Endothelial cell of umbilical vein (primary cell): Measurements from ENCODE around the gene TGFBR3. TPM values are rescaled to one million over a fixed set of nuclear protein-coding genes. Genes with fewer than 3 reads are reported as not detected.

Source experiments
- BruUV-seq: library from RNA; stranded (reverse); fragments of 400-500 nt; replicated peaks from 2 replicates; lab custom pipeline; 2021; lab: Mats Ljungman, UMichigan
- CTCF ChIA-PET: fragments of 300-600, 350-600 bp; sonication (Branson Sonifier 250); formaldehyde crosslinking; loops from one replicate; lab custom pipeline; 2021; ENCODE audit warnings: antibody characterized with exemption, inconsistent platforms; lab: Charles Lee
- POLR2A ChIA-PET: fragments of 300-600, 350-600 bp; sonication (Branson Sonifier 250); formaldehyde crosslinking; loops from one replicate; lab custom pipeline; 2021; ENCODE audit warnings: antibody characterized with exemption, inconsistent platforms; lab: Charles Lee
- DNase-seq: peaks from one replicate; pipeline ENCODE4 v3.0.0-alpha.2; 2011; ENCODE audit warnings: low read depth, low spot score
- FAIRE-seq: peaks from 2 replicates; lab custom pipeline; 2011; peaks lifted over from hg19 to GRCh38; lab: Jason Lieb, UNC
- H2AFZ ChIP-seq: 2 replicates; pipeline ENCODE4 v1.6.0; 2012; ENCODE audit warnings: low read depth, low read length, control low read depth, inconsistent platforms
- H3K27ac ChIP-seq: 2 replicates; pipeline ENCODE4 v1.5.1; 2011; ENCODE audit warnings: low read depth, mild to moderate bottlenecking, control low read depth, low read length, moderate library complexity; ENCODE audit not compliant: insufficient read depth
- H3K27me3 ChIP-seq, 2 experiments: 2 replicates each; pipeline versions ENCODE4 v1.6.0 to v1.6.1; 2011; ENCODE audit warnings: low read length in 2 of 2, mixed read lengths in 1 of 2; ENCODE audit not compliant: control insufficient read depth in 2 of 2, insufficient read depth in 2 of 2
- H3K36me3 ChIP-seq, 2 experiments: 2 replicates in 1 of 2; 3 replicates in 1 of 2; pipeline ENCODE4 v1.5.1; 2011; ENCODE audit warnings: low read length in 2 of 2, mild to moderate bottlenecking in 1 of 2, moderate library complexity in 1 of 2; ENCODE audit not compliant: control insufficient read depth in 2 of 2, insufficient read depth in 2 of 2; ENCODE audit errors: extremely low read depth in 1 of 2
- H3K4me1 ChIP-seq: 3 replicates; pipeline ENCODE4 v1.5.1; 2011; ENCODE audit warnings: mild to moderate bottlenecking, low read length; ENCODE audit not compliant: control insufficient read depth, insufficient read depth; ENCODE audit errors: extremely low read depth
- H3K4me2 ChIP-seq: 2 replicates; pipeline ENCODE4 v1.6.1; 2011; ENCODE audit warnings: low read length, control low read depth, mixed read lengths; ENCODE audit not compliant: insufficient read depth
- H3K4me3 ChIP-seq, 3 experiments: fragments of 200-600 bp in 1 of 3; sonication (generic), shearing (Covaris generic) in 1 of 3; replicated peaks in 1 of 3; 2 replicates each; pipeline ENCODE4 v1.5.1; 2011 to 2016; ENCODE audit warnings: control low read depth in 3 of 3, low read length in 3 of 3, mild to moderate bottlenecking in 2 of 3, inconsistent platforms in 1 of 3, low read depth in 1 of 3, moderate library complexity in 1 of 3; ENCODE audit not compliant: insufficient read depth in 1 of 3
- H3K79me2 ChIP-seq: 2 replicates; pipeline ENCODE4 v1.6.0; 2012; ENCODE audit warnings: low read length, inconsistent platforms; ENCODE audit not compliant: control insufficient read depth, insufficient read depth
- H3K9ac ChIP-seq: replicated peaks from 2 replicates; pipeline ENCODE3; 2011; ENCODE audit warnings: low read length, control low read depth; ENCODE audit not compliant: insufficient read depth; ENCODE audit errors: extremely low read depth
- H3K9me1 ChIP-seq: replicated peaks from 3 replicates; pipeline ENCODE4 v1.6.0; 2011; ENCODE audit warnings: mild to moderate bottlenecking, low read length; ENCODE audit not compliant: control insufficient read depth, insufficient read depth; ENCODE audit errors: extremely low read depth
- H3K9me3 ChIP-seq: replicated peaks from 2 replicates; pipeline ENCODE4 v1.5.1; 2012; ENCODE audit warnings: low read length, inconsistent platforms; ENCODE audit not compliant: control insufficient read depth, insufficient read depth
- H4K20me1 ChIP-seq: replicated peaks from 2 replicates; pipeline ENCODE3; 2011; ENCODE audit warnings: mild to moderate bottlenecking, low read length; ENCODE audit not compliant: control insufficient read depth, insufficient read depth; ENCODE audit errors: extremely low read depth
- EZH2 ChIP-seq: IDR thresholded peaks from 2 replicates; pipeline ENCODE4 v1.6.1; 2012; ENCODE audit warnings: borderline replicate concordance, low read depth, mild to moderate bottlenecking, moderate library complexity, low read length, inconsistent platforms; ENCODE audit not compliant: severe bottlenecking
- FOS ChIP-seq: IDR thresholded peaks from 2 replicates; pipeline ENCODE4 v1.6.1; 2011; ENCODE audit warnings: mild to moderate bottlenecking, low read length, moderate library complexity, borderline replicate concordance; ENCODE audit not compliant: insufficient read depth
- GATA2 ChIP-seq: IDR thresholded peaks from 2 replicates; pipeline ENCODE4 v1.7.0; 2011; ENCODE audit warnings: low read depth, mild to moderate bottlenecking, moderate library complexity, mixed read lengths, low read length; ENCODE audit not compliant: insufficient read length, insufficient read depth
- JUN ChIP-seq: IDR thresholded peaks from 2 replicates; pipeline ENCODE4 v1.6.1; 2011; ENCODE audit warnings: borderline replicate concordance, low read depth; ENCODE audit not compliant: insufficient read length, insufficient read depth
- MYC ChIP-seq: IDR thresholded peaks from one replicate; pipeline ENCODE4 v1.6.1; 2011; ENCODE audit warnings: mild to moderate bottlenecking, low read depth, low read length
- POLR2A ChIP-seq: IDR thresholded peaks from 2 replicates; pipeline ENCODE4 v1.6.1; 2012; ENCODE audit warnings: low read depth, mild to moderate bottlenecking, control low read depth, low read length
- POLR2AphosphoS5 ChIP-seq: IDR thresholded peaks from 2 replicates; pipeline ENCODE4 v1.6.1; 2012; ENCODE audit warnings: low read depth, mild to moderate bottlenecking, control low read depth, low read length, moderate library complexity; ENCODE audit not compliant: insufficient read depth
- dilution Hi-C: fragments of 300-500 bp; cut with MboI; formaldehyde crosslinking; loops from one replicate; pipeline ENCODE4 v1.15.0; 2019; ENCODE audit warnings: low sequenced_read_pairs; ENCODE audit not compliant: extremely low pct_ligation_motif_present
- intact Hi-C: fragments of 100-400 bp; cut with micrococcal nuclease; formaldehyde crosslinking; loops from one replicate; pipeline ENCODE4 v1.10.0; 2022
- polyA plus RNA-seq, 4 experiments: library from polyadenylated mRNA; depleted of rRNA in 3 of 4; stranded (reverse) in 3 of 4; unstranded in 1 of 4; fragments of >200 nt; gene quantifications; 2 replicates each; pipeline versions ENCODE4 v1.2.1 to v1.2.3, GENCODE V29; 2011 to 2012; ENCODE audit warnings: missing spikeins in 1 of 4
- total RNA-seq: library from RNA; stranded (reverse); gene quantifications from 2 replicates; pipeline ENCODE4 v1.2.3, GENCODE V29; 2021
- TF ChIP-seq, protein P1 (sequence below): IDR thresholded peaks from 2 replicates; pipeline ENCODE4 v1.6.1; 2011; ENCODE audit not compliant: insufficient read depth, insufficient read length
- TF ChIP-seq, protein P2 (sequence below), 2 donors: IDR thresholded peaks; 1 replicate in 1 of 2; 2 replicates in 1 of 2; pipeline ENCODE4 v1.5.1; 2011; ENCODE audit warnings: low read length in 2 of 2, mild to moderate bottlenecking in 2 of 2, moderate library complexity in 2 of 2, control low read depth in 1 of 2, inconsistent platforms in 1 of 2, low read depth in 1 of 2; ENCODE audit not compliant: insufficient read depth in 1 of 2; ENCODE audit errors: extremely low read depth in 1 of 2

Gene TGFBR3
- total and polyA plus RNA-seq, 2 donors (not counting 3 experiments of a cell fraction or from before 2014, with no cell fraction given), result 8.0 to 13.4 TPM

DNA sequence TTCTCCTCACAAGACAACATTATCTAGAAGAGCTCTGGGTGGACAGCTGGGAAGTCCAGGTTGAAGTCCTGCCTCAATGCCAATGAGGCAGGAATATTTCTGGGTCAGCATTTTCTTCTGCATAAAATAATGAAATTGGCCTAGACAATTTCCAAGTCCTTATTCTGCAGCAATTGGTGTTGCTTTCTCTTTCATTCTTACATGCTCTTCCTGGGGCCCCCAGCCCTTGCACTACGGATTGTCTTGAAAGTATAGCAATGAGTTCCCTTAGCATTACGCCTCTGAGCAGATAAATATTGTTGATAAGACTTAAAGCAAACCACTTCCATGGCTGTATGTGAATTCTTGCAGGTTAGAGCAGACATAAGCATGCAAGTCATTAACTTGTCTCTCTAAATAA lies 188.5 kb downstream of the TGFBR3 start:
- Histone ChIP-seq H2AFZ (no peak overlapping the region), H3K4me1 (peaks cover 29% of the 10 kb centered on the region), H3K9me3 (no peaks in the 10 kb centered on the region), H3K9me1 (no peaks in the 10 kb centered on the region), H3K27me3 (no peaks in the 10 kb centered on the region), H3K27ac (no peak overlapping the region), H3K4me2 (no peak overlapping the region), H3K36me3 (peaks cover 0 to 4% of the 10 kb centered on the region in 2 experiments), H3K79me2 (no peaks in the 10 kb centered on the region), H3K4me3 (no peak overlapping the region), H3K9ac (no peak overlapping the region), H4K20me1 (no peaks in the 10 kb centered on the region)
- dilution Hi-C loops (no loop called here), intact Hi-C loops (no loop called here)
- POLR2A ChIA-PET, result no interaction called here
- CTCF ChIA-PET, result no interaction called here
- DNase-seq (no peak), FAIRE-seq (no peak)
- no TSS peak for BruUV-seq
- no peak for TF ChIP-seq MYC
- TF ChIP-seq POLR2A, result no peak
- TF ChIP-seq, protein P1, sequence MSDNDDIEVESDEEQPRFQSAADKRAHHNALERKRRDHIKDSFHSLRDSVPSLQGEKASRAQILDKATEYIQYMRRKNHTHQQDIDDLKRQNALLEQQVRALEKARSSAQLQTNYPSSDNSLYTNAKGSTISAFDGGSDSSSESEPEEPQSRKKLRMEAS, result no peak
- TF ChIP-seq, protein P2, sequence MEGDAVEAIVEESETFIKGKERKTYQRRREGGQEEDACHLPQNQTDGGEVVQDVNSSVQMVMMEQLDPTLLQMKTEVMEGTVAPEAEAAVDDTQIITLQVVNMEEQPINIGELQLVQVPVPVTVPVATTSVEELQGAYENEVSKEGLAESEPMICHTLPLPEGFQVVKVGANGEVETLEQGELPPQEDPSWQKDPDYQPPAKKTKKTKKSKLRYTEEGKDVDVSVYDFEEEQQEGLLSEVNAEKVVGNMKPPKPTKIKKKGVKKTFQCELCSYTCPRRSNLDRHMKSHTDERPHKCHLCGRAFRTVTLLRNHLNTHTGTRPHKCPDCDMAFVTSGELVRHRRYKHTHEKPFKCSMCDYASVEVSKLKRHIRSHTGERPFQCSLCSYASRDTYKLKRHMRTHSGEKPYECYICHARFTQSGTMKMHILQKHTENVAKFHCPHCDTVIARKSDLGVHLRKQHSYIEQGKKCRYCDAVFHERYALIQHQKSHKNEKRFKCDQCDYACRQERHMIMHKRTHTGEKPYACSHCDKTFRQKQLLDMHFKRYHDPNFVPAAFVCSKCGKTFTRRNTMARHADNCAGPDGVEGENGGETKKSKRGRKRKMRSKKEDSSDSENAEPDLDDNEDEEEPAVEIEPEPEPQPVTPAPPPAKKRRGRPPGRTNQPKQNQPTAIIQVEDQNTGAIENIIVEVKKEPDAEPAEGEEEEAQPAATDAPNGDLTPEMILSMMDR (IDR thresholded peaks at IDR 0.05; ENCODE audit: extremely low read depth in 1 of 2, insufficient read depth in 1 of 2, low read depth in 1 of 2, low read length in 2 of 2), result no peak
- TF ChIP-seq POLR2AphosphoS5, result no peak
- TF ChIP-seq FOS, result no peak
- TF ChIP-seq EZH2, result no peak
- no peak for TF ChIP-seq JUN
- TF ChIP-seq GATA2, result no peak
